Measurements from ENCODE around the gene LRCH1.

DNA sequence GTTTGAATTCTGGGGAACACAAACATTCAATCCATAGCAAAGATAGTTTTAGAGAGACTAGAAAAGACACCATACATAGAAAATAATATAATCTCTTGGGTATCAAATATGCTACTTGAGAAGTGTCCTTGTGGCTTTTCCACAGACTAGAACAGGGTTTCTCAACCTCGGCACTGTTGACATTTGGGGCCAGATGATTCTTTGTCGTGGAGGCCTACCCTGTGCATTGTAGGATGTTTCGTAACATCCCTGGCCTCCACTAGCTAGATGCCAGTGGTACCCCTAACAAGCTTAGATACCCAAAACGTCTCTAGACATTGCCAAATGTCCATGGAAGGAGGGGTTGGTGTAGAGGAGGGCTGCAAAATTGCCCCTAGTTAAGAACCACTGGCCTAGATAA lies 246.2 kb downstream of the LRCH1 start:
- TF ChIP-seq EZH2 (IDR thresholded peaks at IDR 0.05) (no peak), EZH2phosphoT487 (IDR thresholded peaks at IDR 0.05) (no peak)
